ENCODE data around the gene CLDND2. TPM values are rescaled to one million over a fixed set of nuclear protein-coding genes. Genes with fewer than 3 reads are reported as not detected.
A peak's percentile ranks its signal among the peaks of the same experiment; 100 is the strongest.

The CLDND2 gene
- total RNA-seq, 4 donors from 2014 or later: not detected

- peak; percentile 90 for ATAC-seq (ENCODE audit: low FRiP score)
- TF ChIP-seq CTCF (IDR thresholded peaks at IDR 0.05): no peak
- DNase-seq (ENCODE audit: low spot score): peak; percentile 94
Observed at GRCh38 chr19:51367565-51368365, 1.0 kb downstream of the CLDND2 start.

GRCh38 chr19:51367255-51367564 is 1.6 kb downstream of the CLDND2 start:
- DNase-seq (ENCODE audit: low spot score): no peak
- TF ChIP-seq CTCF (IDR thresholded peaks at IDR 0.05): no peak

GRCh38 chr19:51366389-51367254 is 2.2 kb downstream of the CLDND2 start:
- no peak for TF ChIP-seq CTCF (IDR thresholded peaks at IDR 0.05)
- ATAC-seq (ENCODE audit: low FRiP score) (peak; percentile 84), DNase-seq (ENCODE audit: low spot score) (peak; percentile 92)

More at GRCh38 chr19:51367255-51367564, 1.6 kb downstream of the CLDND2 start:
- no peak for ATAC-seq (ENCODE audit: low FRiP score)

- no peak for ATAC-seq (ENCODE audit: low FRiP score)
Observed at GRCh38 chr19:51365965-51366388, 2.8 kb downstream of the CLDND2 start, which contains the start of gene ETFB. TSS of gene ETFB (minus strand) at chr19:51366388. CDS start at chr19:51366326, 62 bp downstream.

GRCh38 chr19:51365211-51365964 is 3.4 kb downstream of the CLDND2 start:
- TF ChIP-seq CTCF (IDR thresholded peaks at IDR 0.05): no peak
- no peak for ATAC-seq (ENCODE audit: low FRiP score)
- no peak for DNase-seq (ENCODE audit: low spot score)

More at GRCh38 chr19:51365965-51366388, 2.8 kb downstream of the CLDND2 start, which contains the start of gene ETFB:
- no peak for DNase-seq (ENCODE audit: low spot score)
- no peak for TF ChIP-seq CTCF (IDR thresholded peaks at IDR 0.05)

GRCh38 chr19:51364200-51365106 is 4.3 kb downstream of the CLDND2 start:
- no peak for ATAC-seq (ENCODE audit: low FRiP score)
- DNase-seq (ENCODE audit: low spot score): no peak
- no peak for TF ChIP-seq CTCF (IDR thresholded peaks at IDR 0.05)

Data from omental fat pad (tissue), 4 donors.